ENCODE results near the gene RNF186. TPM values are rescaled to one million over a fixed set of nuclear protein-coding genes. Genes with fewer than 3 reads are reported as not detected.

Gene RNF186
- total and polyA plus RNA-seq, 2 of the 13 experiments (the other 11 are each of a cell fraction or from before 2014, with no cell fraction given): 0.07 to 0.20 TPM

DNA sequence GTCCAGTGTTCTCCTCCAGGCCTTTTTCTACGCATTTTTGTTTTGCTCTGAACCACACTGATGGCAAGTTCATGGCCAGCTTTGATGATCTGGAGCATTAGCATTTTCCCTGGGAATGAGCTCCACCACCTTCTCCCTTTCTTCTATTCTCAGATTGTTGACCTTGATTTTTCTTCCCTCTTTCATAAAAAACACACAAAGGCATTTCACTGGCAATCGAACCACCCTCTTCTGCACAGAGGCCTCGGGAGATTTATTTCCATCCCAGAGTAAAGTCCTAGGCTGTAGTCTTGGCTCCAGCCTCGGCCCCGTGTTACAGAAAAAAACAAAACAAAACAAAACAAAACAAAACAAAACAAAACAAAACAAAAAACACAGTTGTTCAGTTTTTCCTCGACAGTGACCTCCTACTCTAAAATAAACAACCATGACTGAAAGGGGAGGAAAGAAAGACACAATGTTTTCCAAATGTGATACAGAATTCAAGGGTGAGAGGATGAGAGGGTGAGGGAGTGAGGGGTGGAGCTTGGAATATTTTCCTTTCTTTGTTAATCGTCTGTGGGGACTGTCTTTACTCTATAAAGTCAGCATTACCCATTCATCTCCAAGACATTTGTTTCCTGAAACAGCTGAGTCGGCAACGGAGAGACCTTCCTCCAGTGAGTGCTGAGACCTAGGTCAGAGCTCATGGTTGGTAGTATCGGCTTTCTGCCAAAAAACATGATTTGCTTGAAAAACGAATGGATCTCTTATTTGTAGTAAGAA, 29.8 kb upstream of the RNF186 start:
- FAIRE-seq (no peak), ATAC-seq (no peak), DNase-seq (ENCODE audit: low spot score) (no peak)
- WGBS (ENCODE audit: low lambda C conversion rate): 14% methylated on average over 11 of the region's 11 CpGs
- Histone ChIP-seq H3K4me2 (ENCODE audit: low read depth, low read length) (no peak overlapping the region), H3K36me3 (replicated peaks in 1 of 2; ENCODE audit: control insufficient read depth in 1 of 2, insufficient read depth in 2 of 2, low read length in 2 of 2) (no peaks in the 10 kb centered on the region), H3K4me1 (ENCODE audit: insufficient read depth, low read length) (no peaks in the 10 kb centered on the region; the same call in 1 of the 2 replicates), H3K27me3 (ENCODE audit: control insufficient read depth in 1 of 2, insufficient read depth in 2 of 2, low read length in 2 of 2) (peaks cover 1 to 3% of the 10 kb centered on the region in 2 experiments; a peak in 3 of 5 replicates), H3K79me2 (ENCODE audit: insufficient read depth, low read length) (no peaks in the 10 kb centered on the region), H3K9ac (ENCODE audit: insufficient read depth, low read depth, low read length) (no peak overlapping the region), H3K27ac (ENCODE audit: extremely low read length, insufficient read depth, low read length) (no peak overlapping the region), H2AFZ (ENCODE audit: low read length) (no peak overlapping the region), H3K4me3 (replicated peaks in 1 of 3; ENCODE audit: insufficient read depth in 1 of 3, low read depth in 2 of 3, low read length in 3 of 3) (no peak overlapping the region), H4K20me1 (ENCODE audit: insufficient read depth, low read length) (no peaks in the 10 kb centered on the region), H3K9me3 (ENCODE audit: low read length) (no peaks in the 10 kb centered on the region)
- BruUV-seq (replicated peaks): no TSS peak
- ChIA-PET POLR2A (no interaction called here), CTCF (ENCODE audit: low intra/inter-chr PET ratio, low total read pairs) (no interaction called here)
- in situ Hi-C loops (cut with HindIII; ENCODE audit: extremely low pct_ligation_motif_present, low pct_unique_long_range_greater_than_20kb) (no loop called here), intact Hi-C loops (cut with micrococcal nuclease; ENCODE audit: unreplicated experiment) (no loop called here)
- TF ChIP-seq MAFF (IDR thresholded peaks at IDR 0.05; ENCODE audit: low read depth, low read length) (peak; percentile 98), THAP11 (CRISPR knock-in tag; IDR thresholded peaks at IDR 0.05) (no peak), MAFK (conservative IDR thresholded peaks at IDR 0.05 in 1 of 2, IDR thresholded peaks at IDR 0.05 in 1 of 2; ENCODE audit: low read length in 2 of 2) (peak; percentile 95 to 98)

DNA sequence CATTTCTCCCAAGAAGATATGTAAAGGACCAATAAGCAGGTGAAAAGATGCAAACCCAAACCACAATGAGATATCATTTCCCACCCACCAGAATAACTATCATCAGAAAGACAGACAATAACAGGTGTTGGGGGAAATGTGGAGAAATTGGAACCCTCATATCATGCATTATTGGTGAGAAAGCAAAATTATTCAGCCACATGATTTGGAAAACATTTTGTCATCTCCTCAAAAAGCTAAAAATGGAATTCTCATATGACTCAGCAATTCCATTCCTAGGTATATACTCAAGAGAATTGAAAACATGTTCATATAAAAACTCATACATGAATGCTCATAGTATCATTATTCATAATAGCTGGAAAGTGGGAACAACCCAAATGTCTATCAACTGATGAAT, 25.1 kb upstream of the RNF186 start:
- Histone ChIP-seq H3K27ac (ENCODE audit: extremely low read length, insufficient read depth, low read length) (no peak overlapping the region), H3K36me3 (replicated peaks in 1 of 2; ENCODE audit: control insufficient read depth in 1 of 2, insufficient read depth in 2 of 2, low read length in 2 of 2) (no peaks in the 10 kb centered on the region), H3K4me3 (replicated peaks in 1 of 3; ENCODE audit: insufficient read depth in 1 of 3, low read depth in 2 of 3, low read length in 3 of 3) (no peak overlapping the region), H2AFZ (ENCODE audit: low read length) (no peak overlapping the region), H4K20me1 (ENCODE audit: insufficient read depth, low read length) (no peaks in the 10 kb centered on the region), H3K27me3 (ENCODE audit: control insufficient read depth in 1 of 2, insufficient read depth in 2 of 2, low read length in 2 of 2) (no peaks in the 10 kb centered on the region; a peak in 1 of 5 replicates), H3K9me3 (ENCODE audit: low read length) (no peaks in the 10 kb centered on the region), H3K4me2 (ENCODE audit: low read depth, low read length) (no peak overlapping the region), H3K4me1 (ENCODE audit: insufficient read depth, low read length) (no peaks in the 10 kb centered on the region; the same call in 1 of the 2 replicates), H3K9ac (ENCODE audit: insufficient read depth, low read depth, low read length) (no peak overlapping the region), H3K79me2 (ENCODE audit: insufficient read depth, low read length) (no peaks in the 10 kb centered on the region)
- FAIRE-seq: no peak
- ATAC-seq: no peak
- ChIA-PET CTCF (ENCODE audit: low intra/inter-chr PET ratio, low total read pairs) (no interaction called here), POLR2A (no interaction called here)
- peak; percentile 43 for TF ChIP-seq NFE2L2 (IDR thresholded peaks at IDR 0.05; ENCODE audit: low read length)
- peak in 1 of 2 experiments; percentile 33; a peak in 2 of 4 replicates for TF ChIP-seq MAFK (conservative IDR thresholded peaks at IDR 0.05 in 1 of 2, IDR thresholded peaks at IDR 0.05 in 1 of 2; ENCODE audit: low read length in 2 of 2)
- TF ChIP-seq RBM22 (optimal IDR thresholded peaks at IDR 0.05; ENCODE audit: low read length): no peak
- TF ChIP-seq ZBTB7A (CRISPR knock-in tag; IDR thresholded peaks at IDR 0.05): no peak
- TF ChIP-seq MYC (CRISPR knock-in tag; IDR thresholded peaks at IDR 0.05; ENCODE audit: borderline replicate concordance): no peak
- in situ Hi-C loops (cut with HindIII; ENCODE audit: extremely low pct_ligation_motif_present, low pct_unique_long_range_greater_than_20kb): no loop called here
- BruUV-seq (replicated peaks): no TSS peak
- intact Hi-C loops (cut with micrococcal nuclease; ENCODE audit: unreplicated experiment): no loop called here
- no peak for DNase-seq (ENCODE audit: low spot score)

Measured in HepG2 (cell line).